Esophagus muscularis mucosa (tissue), 3 donors: ENCODE results near the gene SLC25A6.

ENCODE experiments used
- POLR2A ChIP-seq: fragments of 450-650 bp; IDR thresholded peaks from one replicate; pipeline ENCODE4 v1.6.1; 2017; ENCODE audit warnings: antibody characterized with exemption, moderate library complexity, mild to moderate bottlenecking, low read depth
- POLR2AphosphoS5 ChIP-seq, 2 donors: sonication (generic); formaldehyde crosslinking; IDR thresholded peaks; one replicate each; pipeline ENCODE4 v1.6.1; 2017; ENCODE audit warnings: antibody characterized with exemption in 2 of 2
- TF ChIP-seq, protein P1 (sequence below), 3 experiments: fragments of 200-600 bp in 2 of 3; fragments of 450-650 bp in 1 of 3; sonication (generic) in 2 of 3; IDR thresholded peaks; one replicate each; pipeline ENCODE4 v1.5.1; 2017 to 2019; ENCODE audit warnings: antibody characterized with exemption in 3 of 3, mild to moderate bottlenecking in 2 of 3, moderate library complexity in 1 of 3

GRCh38 chrX:1389181-1389992 is 2.5 kb downstream of the SLC25A6 start:
- TF ChIP-seq POLR2A (no peak), POLR2AphosphoS5 (IDR thresholded peaks at IDR 0.05) (no peak)
- TF ChIP-seq, protein P1, sequence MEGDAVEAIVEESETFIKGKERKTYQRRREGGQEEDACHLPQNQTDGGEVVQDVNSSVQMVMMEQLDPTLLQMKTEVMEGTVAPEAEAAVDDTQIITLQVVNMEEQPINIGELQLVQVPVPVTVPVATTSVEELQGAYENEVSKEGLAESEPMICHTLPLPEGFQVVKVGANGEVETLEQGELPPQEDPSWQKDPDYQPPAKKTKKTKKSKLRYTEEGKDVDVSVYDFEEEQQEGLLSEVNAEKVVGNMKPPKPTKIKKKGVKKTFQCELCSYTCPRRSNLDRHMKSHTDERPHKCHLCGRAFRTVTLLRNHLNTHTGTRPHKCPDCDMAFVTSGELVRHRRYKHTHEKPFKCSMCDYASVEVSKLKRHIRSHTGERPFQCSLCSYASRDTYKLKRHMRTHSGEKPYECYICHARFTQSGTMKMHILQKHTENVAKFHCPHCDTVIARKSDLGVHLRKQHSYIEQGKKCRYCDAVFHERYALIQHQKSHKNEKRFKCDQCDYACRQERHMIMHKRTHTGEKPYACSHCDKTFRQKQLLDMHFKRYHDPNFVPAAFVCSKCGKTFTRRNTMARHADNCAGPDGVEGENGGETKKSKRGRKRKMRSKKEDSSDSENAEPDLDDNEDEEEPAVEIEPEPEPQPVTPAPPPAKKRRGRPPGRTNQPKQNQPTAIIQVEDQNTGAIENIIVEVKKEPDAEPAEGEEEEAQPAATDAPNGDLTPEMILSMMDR (IDR thresholded peaks at IDR 0.05): no peak
